Transverse colon (tissue), 4 donors: Measurements from ENCODE around the gene APBB1. TPM values are rescaled to one million over a fixed set of nuclear protein-coding genes. Genes with fewer than 3 reads are reported as not detected.
A peak's percentile ranks its signal among the peaks of the same experiment; 100 is the strongest.

Source experiments
- DNase-seq: peaks from one replicate; pipeline ENCODE4 v3.0.0-alpha.2; 2019
- H3K27ac ChIP-seq, 4 donors: fragments of 200-600 bp; sonication (generic); 2 replicates each; pipeline ENCODE4 v1.5.1; 2016 to 2018; ENCODE audit warnings: inconsistent platforms in 4 of 4
- H3K27me3 ChIP-seq: fragments of 200-600 bp; sonication (generic); 2 replicates; pipeline ENCODE4 v1.5.1; 2017; ENCODE audit warnings: inconsistent platforms
- H3K36me3 ChIP-seq, 4 donors: fragments of 200-600 bp; sonication (generic); 2 replicates each; pipeline ENCODE4 v1.5.1; 2017 to 2019; ENCODE audit warnings: inconsistent platforms in 4 of 4
- H3K4me1 ChIP-seq, 4 donors: fragments of 200-600 bp; sonication (generic); 2 replicates each; pipeline ENCODE4 v1.5.1; 2017 to 2020; ENCODE audit warnings: inconsistent platforms in 4 of 4
- H3K4me3 ChIP-seq, 4 donors: fragments of 200-600 bp; sonication (generic); 1 replicate in 1 of 4; 2 replicates in 3 of 4; pipeline versions ENCODE4 v1.5.1 to v1.6.1; 2017 to 2019; ENCODE audit warnings: inconsistent platforms in 4 of 4
- H3K9me3 ChIP-seq, 2 donors: fragments of 200-600 bp; sonication (generic); 2 replicates each; pipeline ENCODE4 v1.5.1; 2017 to 2019; ENCODE audit warnings: inconsistent platforms in 2 of 2
- EP300 ChIP-seq: sonication (generic); formaldehyde crosslinking; IDR thresholded peaks from one replicate; pipeline ENCODE4 v1.6.1; 2017; ENCODE audit warnings: antibody characterized with exemption, low read depth
- POLR2A ChIP-seq: fragments of 450-650 bp; IDR thresholded peaks from one replicate; pipeline ENCODE4 v1.6.1; 2016; ENCODE audit warnings: antibody characterized with exemption, mild to moderate bottlenecking, moderate library complexity
- POLR2AphosphoS5 ChIP-seq, 3 donors: sonication (generic); formaldehyde crosslinking; IDR thresholded peaks; one replicate each; pipeline ENCODE4 v1.6.1; 2016; ENCODE audit warnings: antibody characterized with exemption in 3 of 3
- WGBS, 2 donors: methylation state at CpG; one replicate each; pipeline ENCODE4 v1.1.5; 2018; ENCODE audit warnings: low coverage in 1 of 2; 5-methylcytosine and 5-hydroxymethylcytosine counted together
- in situ Hi-C, 4 donors: fragments of 200-750 bp; cut with MboI; loops; one replicate each; pipeline versions ENCODE4 v1.15.0 to v1.15.1; 2017; ENCODE audit warnings: low sequenced_read_pairs in 3 of 4, low pct_ligation_motif_present in 1 of 4, low pct_unique_long_range_greater_than_20kb in 1 of 4
- intact Hi-C: fragments of 100-400 bp; cut with DNase I; formaldehyde crosslinking; loops from one replicate; pipeline ENCODE4 v1.15.1; 2023; ENCODE audit warnings: low total_unique reads
- total RNA-seq, 4 donors: library from RNA; depleted of rRNA; stranded (reverse); fragments of >200 nt; gene quantifications; one replicate each; pipeline ENCODE4 v1.1.0, GENCODE V29; 2016
- TF ChIP-seq, protein P1 (sequence below), 5 experiments: fragments of 200-600 bp in 3 of 5; fragments of 450-650 bp in 2 of 5; sonication (generic) in 3 of 5; IDR thresholded peaks; 1 replicate in 2 of 5; 2 replicates in 3 of 5; pipeline ENCODE4 v1.5.1; 2016 to 2017; ENCODE audit warnings: antibody characterized with exemption in 5 of 5, inconsistent platforms in 3 of 5, mild to moderate bottlenecking in 2 of 5, moderate library complexity in 1 of 5

APBB1 gene
- total RNA-seq, 4 donors from 2014 or later = 9.0 to 18.3 (median 12.0) TPM

- no peaks in the 10 kb centered on the region for H3K27me3 ChIP-seq
- no peaks in the 10 kb centered on the region for H3K36me3 ChIP-seq
- 4% methylated on average over 1 of the region's 1 CpG; no CpG with 5 or more reads in 1 of the 2 donors for WGBS, 2 donors
- in situ Hi-C loops = no loop called here
- H3K4me3 ChIP-seq = no peak overlapping the region
- no peak for TF ChIP-seq POLR2AphosphoS5 (IDR thresholded peaks at IDR 0.05)
- TF ChIP-seq POLR2A = no peak
- no peak for TF ChIP-seq EP300
- TF ChIP-seq, protein P1, sequence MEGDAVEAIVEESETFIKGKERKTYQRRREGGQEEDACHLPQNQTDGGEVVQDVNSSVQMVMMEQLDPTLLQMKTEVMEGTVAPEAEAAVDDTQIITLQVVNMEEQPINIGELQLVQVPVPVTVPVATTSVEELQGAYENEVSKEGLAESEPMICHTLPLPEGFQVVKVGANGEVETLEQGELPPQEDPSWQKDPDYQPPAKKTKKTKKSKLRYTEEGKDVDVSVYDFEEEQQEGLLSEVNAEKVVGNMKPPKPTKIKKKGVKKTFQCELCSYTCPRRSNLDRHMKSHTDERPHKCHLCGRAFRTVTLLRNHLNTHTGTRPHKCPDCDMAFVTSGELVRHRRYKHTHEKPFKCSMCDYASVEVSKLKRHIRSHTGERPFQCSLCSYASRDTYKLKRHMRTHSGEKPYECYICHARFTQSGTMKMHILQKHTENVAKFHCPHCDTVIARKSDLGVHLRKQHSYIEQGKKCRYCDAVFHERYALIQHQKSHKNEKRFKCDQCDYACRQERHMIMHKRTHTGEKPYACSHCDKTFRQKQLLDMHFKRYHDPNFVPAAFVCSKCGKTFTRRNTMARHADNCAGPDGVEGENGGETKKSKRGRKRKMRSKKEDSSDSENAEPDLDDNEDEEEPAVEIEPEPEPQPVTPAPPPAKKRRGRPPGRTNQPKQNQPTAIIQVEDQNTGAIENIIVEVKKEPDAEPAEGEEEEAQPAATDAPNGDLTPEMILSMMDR (IDR thresholded peaks at IDR 0.05) = peak; percentile 57 to 81 (median 65)
- intact Hi-C loops = no loop called here
- H3K27ac ChIP-seq = no peak overlapping the region
- no peaks in the 10 kb centered on the region for H3K9me3 ChIP-seq
- no peaks in the 10 kb centered on the region for H3K4me1 ChIP-seq
- DNase-seq = peak; percentile 62
Measured at GRCh38 chr11:6438979-6439571, 20.2 kb upstream of the APBB1 start.

DNA sequence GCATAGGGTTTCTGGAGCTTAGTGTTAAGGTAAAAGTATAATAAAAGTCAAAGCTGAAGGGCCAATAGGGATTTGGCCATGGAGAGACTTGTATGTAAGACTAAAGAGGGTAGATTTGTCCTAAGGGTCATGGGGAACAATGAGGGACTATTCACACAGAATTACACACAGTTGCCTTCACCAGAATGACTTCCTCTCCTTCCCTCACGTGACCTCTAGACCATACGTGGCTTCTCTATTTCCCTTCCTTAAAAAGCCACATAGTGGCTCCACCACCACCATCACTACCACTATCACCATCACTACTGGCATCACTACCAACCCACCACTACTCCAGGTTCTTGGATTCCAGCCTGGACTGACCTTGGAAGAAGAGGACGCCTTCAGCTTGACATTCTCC is 19.1 kb upstream of the APBB1 start:
- H3K4me3 ChIP-seq = no peak overlapping the region
- 70 to 80% methylated on average over 3 of the region's 3 CpGs for WGBS, 2 donors
- in situ Hi-C loops = no loop called here
- H3K27ac ChIP-seq = no peak overlapping the region
- no peaks in the 10 kb centered on the region for H3K9me3 ChIP-seq
- no peaks in the 10 kb centered on the region for H3K36me3 ChIP-seq
- TF ChIP-seq, protein P1 (IDR thresholded peaks at IDR 0.05) = no peak
- TF ChIP-seq POLR2A (no peak), EP300 (no peak), POLR2AphosphoS5 (IDR thresholded peaks at IDR 0.05) (no peak)
- intact Hi-C loops = no loop called here
- H3K27me3 ChIP-seq = no peaks in the 10 kb centered on the region
- DNase-seq = no peak
- no peaks in the 10 kb centered on the region for H3K4me1 ChIP-seq

DNA sequence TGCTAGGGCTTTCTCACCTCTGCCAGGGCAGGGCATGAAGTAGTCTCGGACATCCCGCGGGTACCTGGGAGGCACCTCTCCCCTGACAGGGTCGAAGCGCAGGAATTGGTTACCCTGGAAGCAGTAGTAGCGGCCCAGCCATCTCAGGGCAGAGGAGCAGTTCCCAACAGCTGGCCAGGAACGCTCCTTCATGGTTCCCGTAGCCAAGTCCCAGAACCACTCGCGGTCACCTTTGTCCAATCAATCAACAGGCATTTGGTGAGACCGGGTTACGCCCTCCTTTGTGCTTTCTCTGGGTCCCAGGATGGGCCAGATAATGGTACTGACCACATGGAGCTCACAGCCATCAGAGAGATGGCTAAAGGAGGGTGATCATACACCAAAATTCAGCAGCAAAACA is 18.5 kb upstream of the APBB1 start:
- in situ Hi-C loops (no loop called here), intact Hi-C loops (no loop called here)
- no peak overlapping the region for H3K27ac ChIP-seq
- H3K4me3 ChIP-seq = no peak overlapping the region
- WGBS, 2 donors = 93% methylated on average over 12 of the region's 12 CpGs; no CpG with 5 or more reads in 1 of the 2 donors
- H3K9me3 ChIP-seq = no peaks in the 10 kb centered on the region
- TF ChIP-seq POLR2A (no peak), POLR2AphosphoS5 (IDR thresholded peaks at IDR 0.05) (no peak), EP300 (no peak)
- TF ChIP-seq, protein P1 (IDR thresholded peaks at IDR 0.05) = no peak
- H3K27me3 ChIP-seq = no peaks in the 10 kb centered on the region
- H3K36me3 ChIP-seq = no peaks in the 10 kb centered on the region
- H3K4me1 ChIP-seq = no peaks in the 10 kb centered on the region
- no peak for DNase-seq

GRCh38 chr11:6433998-6434660 is 15.2 kb upstream of the APBB1 start:
- no peak overlapping the region for H3K27ac ChIP-seq
- H3K4me3 ChIP-seq = no peak overlapping the region
- intact Hi-C loops (no loop called here), in situ Hi-C loops (no loop called here)
- H3K4me1 ChIP-seq = no peaks in the 10 kb centered on the region
- no peaks in the 10 kb centered on the region for H3K27me3 ChIP-seq
- H3K9me3 ChIP-seq = no peaks in the 10 kb centered on the region
- no peak for TF ChIP-seq POLR2AphosphoS5 (IDR thresholded peaks at IDR 0.05)
- TF ChIP-seq, protein P1 (IDR thresholded peaks at IDR 0.05) = no peak
- TF ChIP-seq POLR2A = no peak
- TF ChIP-seq EP300 = no peak
- no peaks in the 10 kb centered on the region for H3K36me3 ChIP-seq
- WGBS, 2 donors = 41 to 49% methylated on average over 4 to 5 of the region's 5 CpGs
- DNase-seq = no peak
